ENCODE data around the gene SPACDR.
"Not testable (repeated sequence)": the region's sequence is repeated elsewhere in the genome, so short reads cannot be mapped to it uniquely, and the experiment has no call there.

SPACDR gene

GRCh38 chr7:100438731-100439130 is 25.3 kb downstream of the SPACDR start:
- H3K27me3 ChIP-seq (ENCODE audit: insufficient read depth, low read length); H3K4me3 ChIP-seq (ENCODE audit: low read length); H3K27ac ChIP-seq (ENCODE audit: low read length); H3K9me3 ChIP-seq (ENCODE audit: insufficient read depth, low read depth, low read length); H3K4me1 ChIP-seq (ENCODE audit: insufficient read depth, low read length); H3K9ac ChIP-seq (ENCODE audit: low read depth, low read length): not testable (repeated sequence)
- peaks cover 15% of the 10 kb centered on the region for H3K36me3 ChIP-seq (ENCODE audit: insufficient read depth, low read depth, low read length)

- peaks cover 3% of the 10 kb centered on the region; the same call in 1 of the 2 replicates for H3K4me1 ChIP-seq (ENCODE audit: insufficient read depth, low read length)
- H3K9ac ChIP-seq (ENCODE audit: low read depth, low read length) = no peak overlapping the region
- peaks cover 21% of the 10 kb centered on the region for H3K36me3 ChIP-seq (ENCODE audit: insufficient read depth, low read depth, low read length)
- H3K4me3 ChIP-seq (ENCODE audit: low read length) = no peak overlapping the region
- no peaks in the 10 kb centered on the region for H3K27me3 ChIP-seq (ENCODE audit: insufficient read depth, low read length)
- H3K9me3 ChIP-seq (ENCODE audit: insufficient read depth, low read depth, low read length) = no peaks in the 10 kb centered on the region
- H3K27ac ChIP-seq (ENCODE audit: low read length) = no peak overlapping the region
Observed at GRCh38 chr7:100438172-100438571, 25.9 kb downstream of the SPACDR start.

- H3K9me3 ChIP-seq (ENCODE audit: insufficient read depth, low read depth, low read length) = no peaks in the 10 kb centered on the region
- no peak overlapping the region for H3K4me3 ChIP-seq (ENCODE audit: low read length)
- peaks cover 28% of the 10 kb centered on the region for H3K36me3 ChIP-seq (ENCODE audit: insufficient read depth, low read depth, low read length)
- peaks cover 4% of the 10 kb centered on the region; the same call in 1 of the 2 replicates for H3K4me1 ChIP-seq (ENCODE audit: insufficient read depth, low read length)
- H3K9ac ChIP-seq (ENCODE audit: low read depth, low read length) = peak overlapping the region; percentile 8; the same call in 1 of the 2 replicates
- H3K27me3 ChIP-seq (ENCODE audit: insufficient read depth, low read length) = no peaks in the 10 kb centered on the region
- no peak overlapping the region for H3K27ac ChIP-seq (ENCODE audit: low read length)
Observed at GRCh38 chr7:100437150-100438100, 26.6 kb downstream of the SPACDR start.

- Histone ChIP-seq H3K27me3 (ENCODE audit: insufficient read depth, low read length) (no peaks in the 10 kb centered on the region), H3K4me1 (ENCODE audit: insufficient read depth, low read length) (peaks cover 20% of the 10 kb centered on the region; the same call in 1 of the 2 replicates), H3K4me3 (ENCODE audit: low read length) (peak overlapping the region; percentile 89), H3K36me3 (ENCODE audit: insufficient read depth, low read depth, low read length) (peaks cover 46% of the 10 kb centered on the region), H3K9me3 (ENCODE audit: insufficient read depth, low read depth, low read length) (no peaks in the 10 kb centered on the region), H3K9ac (ENCODE audit: low read depth, low read length) (peak overlapping the region; percentile 92), H3K27ac (ENCODE audit: low read length) (peak overlapping the region; percentile 27)
Observed at GRCh38 chr7:100435401-100436304, 28.4 kb downstream of the SPACDR start.

- Histone ChIP-seq H3K9ac (ENCODE audit: low read depth, low read length) (peak overlapping the region; percentile 92; the same call in 1 of the 2 replicates), H3K27ac (ENCODE audit: low read length) (no peak overlapping the region), H3K27me3 (ENCODE audit: insufficient read depth, low read length) (no peaks in the 10 kb centered on the region), H3K4me3 (ENCODE audit: low read length) (peak overlapping the region; percentile 89), H3K36me3 (ENCODE audit: insufficient read depth, low read depth, low read length) (peaks cover 46% of the 10 kb centered on the region), H3K9me3 (ENCODE audit: insufficient read depth, low read depth, low read length) (no peaks in the 10 kb centered on the region), H3K4me1 (ENCODE audit: insufficient read depth, low read length) (peaks cover 20% of the 10 kb centered on the region; the same call in 1 of the 2 replicates)
Observed at GRCh38 chr7:100434297-100435144, 29.5 kb downstream of the SPACDR start.

GRCh38 chr7:100433592-100434296 is 30.3 kb downstream of the SPACDR start:
- peaks cover 46% of the 10 kb centered on the region for H3K36me3 ChIP-seq (ENCODE audit: insufficient read depth, low read depth, low read length)
- no peaks in the 10 kb centered on the region for H3K27me3 ChIP-seq (ENCODE audit: insufficient read depth, low read length)
- no peak overlapping the region for H3K27ac ChIP-seq (ENCODE audit: low read length)
- peaks cover 20% of the 10 kb centered on the region; the same call in 1 of the 2 replicates for H3K4me1 ChIP-seq (ENCODE audit: insufficient read depth, low read length)
- H3K9ac ChIP-seq (ENCODE audit: low read depth, low read length) = no peak overlapping the region
- no peak overlapping the region for H3K4me3 ChIP-seq (ENCODE audit: low read length)
- no peaks in the 10 kb centered on the region for H3K9me3 ChIP-seq (ENCODE audit: insufficient read depth, low read depth, low read length)

- no peak overlapping the region for H3K4me3 ChIP-seq (ENCODE audit: low read length)
- no peak overlapping the region for H3K9ac ChIP-seq (ENCODE audit: low read depth, low read length)
- H3K27me3 ChIP-seq (ENCODE audit: insufficient read depth, low read length) = no peaks in the 10 kb centered on the region
- no peaks in the 10 kb centered on the region for H3K9me3 ChIP-seq (ENCODE audit: insufficient read depth, low read depth, low read length)
- no peak overlapping the region for H3K27ac ChIP-seq (ENCODE audit: low read length)
- peaks cover 46% of the 10 kb centered on the region for H3K36me3 ChIP-seq (ENCODE audit: insufficient read depth, low read depth, low read length)
- H3K4me1 ChIP-seq (ENCODE audit: insufficient read depth, low read length) = peaks cover 20% of the 10 kb centered on the region; the same call in 1 of the 2 replicates
Observed at GRCh38 chr7:100433276-100433591, 30.8 kb downstream of the SPACDR start.

- peaks cover 3% of the 10 kb centered on the region; the same call in 1 of the 2 replicates for H3K27me3 ChIP-seq (ENCODE audit: insufficient read depth, low read length)
- peaks cover 2% of the 10 kb centered on the region; the same call in 1 of the 2 replicates for H3K9me3 ChIP-seq (ENCODE audit: insufficient read depth, low read depth, low read length)
- H3K4me1 ChIP-seq (ENCODE audit: insufficient read depth, low read length) = peaks cover 20% of the 10 kb centered on the region; the same call in 1 of the 2 replicates
- H3K36me3 ChIP-seq (ENCODE audit: insufficient read depth, low read depth, low read length) = peaks cover 46% of the 10 kb centered on the region
- H3K9ac ChIP-seq (ENCODE audit: low read depth, low read length) = no peak overlapping the region; the same call in 1 of the 2 replicates
- H3K27ac ChIP-seq (ENCODE audit: low read length) = no peak overlapping the region
- H3K4me3 ChIP-seq (ENCODE audit: low read length) = peak overlapping the region; percentile 95; the same call in 1 of the 2 replicates
Observed at GRCh38 chr7:100432621-100433275, 31.3 kb downstream of the SPACDR start.

GRCh38 chr7:100432053-100432452 is 32.0 kb downstream of the SPACDR start:
- Histone ChIP-seq H3K9ac (ENCODE audit: low read depth, low read length) (peak overlapping the region; percentile 98; the same call in 1 of the 2 replicates), H3K36me3 (ENCODE audit: insufficient read depth, low read depth, low read length) (peaks cover 46% of the 10 kb centered on the region), H3K4me3 (ENCODE audit: low read length) (peak overlapping the region; percentile 95; the same call in 1 of the 2 replicates), H3K4me1 (ENCODE audit: insufficient read depth, low read length) (peaks cover 20% of the 10 kb centered on the region; the same call in 1 of the 2 replicates), H3K9me3 (ENCODE audit: insufficient read depth, low read depth, low read length) (peaks cover 4% of the 10 kb centered on the region; the same call in 1 of the 2 replicates), H3K27me3 (ENCODE audit: insufficient read depth, low read length) (peaks cover 10% of the 10 kb centered on the region; the same call in 1 of the 2 replicates), H3K27ac (ENCODE audit: low read length) (no peak overlapping the region)

GRCh38 chr7:100431286-100431735 is 32.7 kb downstream of the SPACDR start:
- Histone ChIP-seq H3K4me1 (ENCODE audit: insufficient read depth, low read length) (peaks cover 20% of the 10 kb centered on the region; the same call in 1 of the 2 replicates), H3K27ac (ENCODE audit: low read length) (peak overlapping the region; percentile 93), H3K4me3 (ENCODE audit: low read length) (peak overlapping the region; percentile 95; the same call in 1 of the 2 replicates), H3K27me3 (ENCODE audit: insufficient read depth, low read length) (peaks cover 10% of the 10 kb centered on the region; the same call in 1 of the 2 replicates), H3K36me3 (ENCODE audit: insufficient read depth, low read depth, low read length) (peaks cover 46% of the 10 kb centered on the region), H3K9ac (ENCODE audit: low read depth, low read length) (peak overlapping the region; percentile 98; the same call in 1 of the 2 replicates), H3K9me3 (ENCODE audit: insufficient read depth, low read depth, low read length) (peaks cover 4% of the 10 kb centered on the region; the same call in 1 of the 2 replicates)

Data from iPS-20b (cell line).